ENCODE data around the gene MKNK1.

Gene MKNK1

DNA sequence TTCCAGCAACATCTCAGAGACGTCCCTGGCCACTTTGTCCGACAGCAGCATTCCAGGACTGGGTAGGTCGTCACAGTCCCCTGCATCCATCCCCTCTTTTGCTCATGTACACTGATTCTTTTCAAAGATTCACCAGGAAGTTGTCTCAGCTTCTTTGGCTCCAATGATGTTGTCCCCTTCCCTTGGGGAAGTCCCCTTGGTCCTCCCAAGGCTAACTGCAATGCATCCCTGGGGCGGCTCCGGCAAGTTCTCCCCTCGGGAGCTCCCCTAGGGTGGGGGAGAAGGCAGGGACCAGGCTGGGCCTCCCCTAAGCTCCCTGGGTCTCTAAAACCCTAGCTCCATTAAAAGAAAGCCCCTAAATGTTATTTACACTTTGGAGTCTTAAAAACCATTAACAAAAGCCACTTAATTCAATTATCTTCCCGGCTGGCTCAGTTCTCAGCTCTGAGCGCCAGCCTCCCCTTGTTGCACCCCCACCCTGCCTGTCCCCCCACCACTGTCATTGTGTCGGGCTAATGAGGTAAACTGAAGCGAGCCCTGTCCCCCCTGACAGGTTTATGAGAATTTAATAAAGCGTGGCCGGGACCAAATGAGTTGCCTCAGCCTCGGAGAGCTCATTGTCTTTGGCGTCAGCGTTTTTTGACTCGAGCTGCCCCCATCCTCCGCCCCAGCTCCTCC, 77.9 kb downstream of the MKNK1 start:
- TF ChIP-seq, protein P1, sequence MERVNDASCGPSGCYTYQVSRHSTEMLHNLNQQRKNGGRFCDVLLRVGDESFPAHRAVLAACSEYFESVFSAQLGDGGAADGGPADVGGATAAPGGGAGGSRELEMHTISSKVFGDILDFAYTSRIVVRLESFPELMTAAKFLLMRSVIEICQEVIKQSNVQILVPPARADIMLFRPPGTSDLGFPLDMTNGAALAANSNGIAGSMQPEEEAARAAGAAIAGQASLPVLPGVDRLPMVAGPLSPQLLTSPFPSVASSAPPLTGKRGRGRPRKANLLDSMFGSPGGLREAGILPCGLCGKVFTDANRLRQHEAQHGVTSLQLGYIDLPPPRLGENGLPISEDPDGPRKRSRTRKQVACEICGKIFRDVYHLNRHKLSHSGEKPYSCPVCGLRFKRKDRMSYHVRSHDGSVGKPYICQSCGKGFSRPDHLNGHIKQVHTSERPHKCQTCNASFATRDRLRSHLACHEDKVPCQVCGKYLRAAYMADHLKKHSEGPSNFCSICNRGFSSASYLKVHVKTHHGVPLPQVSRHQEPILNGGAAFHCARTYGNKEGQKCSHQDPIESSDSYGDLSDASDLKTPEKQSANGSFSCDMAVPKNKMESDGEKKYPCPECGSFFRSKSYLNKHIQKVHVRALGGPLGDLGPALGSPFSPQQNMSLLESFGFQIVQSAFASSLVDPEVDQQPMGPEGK (CRISPR knock-in tag; IDR thresholded peaks at IDR 0.05; ENCODE audit: borderline replicate concordance): no peak
- TF ChIP-seq ARNTL (CRISPR knock-in tag; IDR thresholded peaks at IDR 0.05; ENCODE audit: borderline replicate concordance, low read depth): no peak
- TF ChIP-seq ISL1 (CRISPR knock-in tag; IDR thresholded peaks at IDR 0.05): no peak
- no peak for TF ChIP-seq SNAI2 (CRISPR knock-in tag; IDR thresholded peaks at IDR 0.05)
- no peak for TF ChIP-seq BACH2 (CRISPR knock-in tag; IDR thresholded peaks at IDR 0.05; ENCODE audit: borderline replicate concordance)
- TF ChIP-seq, protein P2, sequence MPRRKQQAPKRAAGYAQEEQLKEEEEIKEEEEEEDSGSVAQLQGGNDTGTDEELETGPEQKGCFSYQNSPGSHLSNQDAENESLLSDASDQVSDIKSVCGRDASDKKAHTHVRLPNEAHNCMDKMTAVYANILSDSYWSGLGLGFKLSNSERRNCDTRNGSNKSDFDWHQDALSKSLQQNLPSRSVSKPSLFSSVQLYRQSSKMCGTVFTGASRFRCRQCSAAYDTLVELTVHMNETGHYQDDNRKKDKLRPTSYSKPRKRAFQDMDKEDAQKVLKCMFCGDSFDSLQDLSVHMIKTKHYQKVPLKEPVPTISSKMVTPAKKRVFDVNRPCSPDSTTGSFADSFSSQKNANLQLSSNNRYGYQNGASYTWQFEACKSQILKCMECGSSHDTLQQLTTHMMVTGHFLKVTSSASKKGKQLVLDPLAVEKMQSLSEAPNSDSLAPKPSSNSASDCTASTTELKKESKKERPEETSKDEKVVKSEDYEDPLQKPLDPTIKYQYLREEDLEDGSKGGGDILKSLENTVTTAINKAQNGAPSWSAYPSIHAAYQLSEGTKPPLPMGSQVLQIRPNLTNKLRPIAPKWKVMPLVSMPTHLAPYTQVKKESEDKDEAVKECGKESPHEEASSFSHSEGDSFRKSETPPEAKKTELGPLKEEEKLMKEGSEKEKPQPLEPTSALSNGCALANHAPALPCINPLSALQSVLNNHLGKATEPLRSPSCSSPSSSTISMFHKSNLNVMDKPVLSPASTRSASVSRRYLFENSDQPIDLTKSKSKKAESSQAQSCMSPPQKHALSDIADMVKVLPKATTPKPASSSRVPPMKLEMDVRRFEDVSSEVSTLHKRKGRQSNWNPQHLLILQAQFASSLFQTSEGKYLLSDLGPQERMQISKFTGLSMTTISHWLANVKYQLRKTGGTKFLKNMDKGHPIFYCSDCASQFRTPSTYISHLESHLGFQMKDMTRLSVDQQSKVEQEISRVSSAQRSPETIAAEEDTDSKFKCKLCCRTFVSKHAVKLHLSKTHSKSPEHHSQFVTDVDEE (CRISPR knock-in tag; IDR thresholded peaks at IDR 0.05): no peak
- TF ChIP-seq ZFP3 (CRISPR knock-in tag; IDR thresholded peaks at IDR 0.05): no peak
- ATAC-seq: no peak

DNA sequence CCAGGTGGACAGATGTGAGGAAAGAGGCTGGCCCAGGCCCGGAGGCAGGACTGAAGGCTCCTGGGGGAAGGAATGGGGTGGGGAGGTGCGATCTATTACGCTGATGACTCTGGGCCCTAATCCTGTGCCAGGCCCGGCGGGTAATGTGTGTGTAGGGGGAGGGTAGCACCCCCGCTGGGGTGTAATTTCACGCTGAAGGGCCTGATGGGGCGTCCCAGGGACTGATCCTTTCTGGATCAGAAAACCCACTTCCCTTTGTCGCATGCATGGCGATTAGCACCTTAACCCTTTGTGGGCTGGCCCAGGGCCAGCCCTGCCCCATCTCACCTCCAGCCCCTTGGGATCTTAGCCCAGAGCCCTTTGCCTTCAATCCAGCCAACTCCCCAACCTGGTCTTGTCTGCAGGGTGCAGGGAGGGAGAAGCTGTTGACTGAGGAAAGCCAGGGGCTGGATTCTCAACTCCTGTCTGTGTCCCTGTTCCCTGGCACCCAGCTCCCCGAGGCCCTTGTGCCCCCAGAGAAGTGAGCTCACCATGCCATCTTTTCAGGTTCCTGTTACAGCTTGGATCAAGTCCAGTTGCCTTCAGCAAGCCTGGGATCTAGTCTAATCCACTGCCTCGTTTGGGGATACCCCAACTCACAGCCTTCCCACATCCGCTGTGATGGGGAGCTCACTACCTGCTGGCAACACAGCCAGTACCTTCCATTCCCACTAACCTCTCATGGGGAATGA, 78.7 kb downstream of the MKNK1 start:
- TF ChIP-seq ZNF8 (CRISPR knock-in tag; IDR thresholded peaks at IDR 0.05) (no peak), ZC3H10 (CRISPR knock-in tag; IDR thresholded peaks at IDR 0.05) (no peak), ZNF565 (CRISPR knock-in tag; conservative IDR thresholded peaks at IDR 0.05; ENCODE audit: low read depth) (no peak), BACH2 (CRISPR knock-in tag; IDR thresholded peaks at IDR 0.05; ENCODE audit: borderline replicate concordance) (no peak), RARB (CRISPR knock-in tag; IDR thresholded peaks at IDR 0.05) (no peak), ZFP30 (CRISPR knock-in tag; IDR thresholded peaks at IDR 0.05) (no peak), OSR1 (CRISPR knock-in tag; IDR thresholded peaks at IDR 0.05) (no peak), ISL1 (CRISPR knock-in tag; IDR thresholded peaks at IDR 0.05) (no peak), ZFP3 (CRISPR knock-in tag; IDR thresholded peaks at IDR 0.05) (no peak), SNAI2 (CRISPR knock-in tag; IDR thresholded peaks at IDR 0.05) (no peak), TOX (CRISPR knock-in tag; IDR thresholded peaks at IDR 0.05; ENCODE audit: borderline replicate concordance) (no peak), CSDC2 (CRISPR knock-in tag; IDR thresholded peaks at IDR 0.05) (no peak), ESRRG (CRISPR knock-in tag; IDR thresholded peaks at IDR 0.05) (no peak)
- TF ChIP-seq, protein P3, sequence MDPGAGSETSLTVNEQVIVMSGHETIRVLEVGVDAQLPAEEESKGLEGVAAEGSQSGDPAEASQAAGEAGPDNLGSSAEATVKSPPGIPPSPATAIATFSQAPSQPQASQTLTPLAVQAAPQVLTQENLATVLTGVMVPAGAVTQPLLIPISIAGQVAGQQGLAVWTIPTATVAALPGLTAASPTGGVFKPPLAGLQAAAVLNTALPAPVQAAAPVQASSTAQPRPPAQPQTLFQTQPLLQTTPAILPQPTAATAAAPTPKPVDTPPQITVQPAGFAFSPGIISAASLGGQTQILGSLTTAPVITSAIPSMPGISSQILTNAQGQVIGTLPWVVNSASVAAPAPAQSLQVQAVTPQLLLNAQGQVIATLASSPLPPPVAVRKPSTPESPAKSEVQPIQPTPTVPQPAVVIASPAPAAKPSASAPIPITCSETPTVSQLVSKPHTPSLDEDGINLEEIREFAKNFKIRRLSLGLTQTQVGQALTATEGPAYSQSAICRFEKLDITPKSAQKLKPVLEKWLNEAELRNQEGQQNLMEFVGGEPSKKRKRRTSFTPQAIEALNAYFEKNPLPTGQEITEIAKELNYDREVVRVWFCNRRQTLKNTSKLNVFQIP (CRISPR knock-in tag; IDR thresholded peaks at IDR 0.05; ENCODE audit: borderline replicate concordance, low read depth): no peak
- TF ChIP-seq, protein P2 (CRISPR knock-in tag; IDR thresholded peaks at IDR 0.05): no peak
- TF ChIP-seq, protein P1 (CRISPR knock-in tag; IDR thresholded peaks at IDR 0.05; ENCODE audit: borderline replicate concordance): no peak
- no peak for ATAC-seq
